Hepatocyte (in vitro differentiated cells): ENCODE measurements around the gene CDH4. TPM values are rescaled to one million over a fixed set of nuclear protein-coding genes. Genes with fewer than 3 reads are reported as not detected.

Experiments
- DNase-seq: peaks from one replicate; pipeline ENCODE4 v3.0.0-alpha.2; 2016; ENCODE audit warnings: low spot score
- H2AFZ ChIP-seq: fragments of 200-600 bp; sonication (generic); 2 replicates; pipeline ENCODE4 v1.6.0; 2016; ENCODE audit warnings: antibody characterized with exemption, mild to moderate bottlenecking
- H3K27ac ChIP-seq: fragments of 200-600 bp; sonication (generic); 2 replicates; pipeline ENCODE4 v1.5.1; 2016; ENCODE audit warnings: mild to moderate bottlenecking
- H3K27me3 ChIP-seq: fragments of 200-600 bp; sonication (generic); 2 replicates; pipeline ENCODE4 v1.6.1; 2016
- H3K36me3 ChIP-seq: fragments of 200-600 bp; sonication (generic); replicated peaks from 2 replicates; pipeline ENCODE4 v1.5.1; 2016; ENCODE audit warnings: low read depth; ENCODE audit not compliant: insufficient read depth
- H3K4me1 ChIP-seq: fragments of 200-600 bp; sonication (generic); 2 replicates; pipeline ENCODE4 v1.5.1; 2016; ENCODE audit warnings: mild to moderate bottlenecking, moderate library complexity; ENCODE audit not compliant: insufficient read depth
- H3K4me2 ChIP-seq: fragments of 200-600 bp; sonication (generic); 2 replicates; pipeline ENCODE4 v1.6.0; 2016
- H3K4me3 ChIP-seq: fragments of 200-600 bp; sonication (generic); 2 replicates; pipeline ENCODE4 v1.5.1; 2016; ENCODE audit warnings: mild to moderate bottlenecking
- H3K79me2 ChIP-seq: fragments of 200-600 bp; sonication (generic); 2 replicates; pipeline ENCODE4 v1.6.0; 2017; ENCODE audit warnings: mild to moderate bottlenecking
- H3K9me2 ChIP-seq: fragments of 200-600 bp; sonication (generic); replicated peaks from 2 replicates; pipeline ENCODE4 v1.6.0; 2017; ENCODE audit warnings: mild to moderate bottlenecking; ENCODE audit not compliant: insufficient read depth
- H3K9me3 ChIP-seq: fragments of 200-600 bp; sonication (generic); 2 replicates; pipeline ENCODE4 v1.5.1; 2016; ENCODE audit warnings: low read depth, mild to moderate bottlenecking
- H4K20me1 ChIP-seq: fragments of 200-600 bp; sonication (generic); 2 replicates; pipeline ENCODE4 v1.6.0; 2016; ENCODE audit warnings: mild to moderate bottlenecking; ENCODE audit not compliant: insufficient read depth, poor library complexity, severe bottlenecking
- CTCF ChIP-seq: fragments of 200-600 bp; sonication (generic); IDR thresholded peaks from 2 replicates; pipeline ENCODE4 v1.5.1; 2016; ENCODE audit warnings: antibody characterized with exemption, mild to moderate bottlenecking; ENCODE audit not compliant: poor library complexity
- EZH2 ChIP-seq: fragments of 200-600 bp; sonication (generic); IDR thresholded peaks from 2 replicates; pipeline ENCODE4 v1.6.1; 2016; ENCODE audit warnings: antibody characterized with exemption, mild to moderate bottlenecking, borderline replicate concordance
- EZH2phosphoT487 ChIP-seq: fragments of 200-600 bp; sonication (generic); IDR thresholded peaks from one replicate; pipeline ENCODE4 v1.6.1; 2018; ENCODE audit warnings: antibody characterized with exemption, mild to moderate bottlenecking, low read depth, moderate library complexity; ENCODE audit not compliant: unreplicated experiment, severe bottlenecking
- WGBS: methylation state at CpG from one replicate; pipeline ENCODE4 v1.1.6; 2016; ENCODE audit warnings: low lambda C conversion rate; ENCODE audit errors: missing lambda C conversion rate; 5-methylcytosine and 5-hydroxymethylcytosine counted together
- polyA plus RNA-seq: library from polyadenylated mRNA; unstranded; fragments of >200 nt; fragmentation: Nextera tagmentation; extraction: Ambion mirVana; gene quantifications from 2 replicates; pipeline ENCODE4 v1.2.1, GENCODE V29; 2016
- total RNA-seq: library from RNA; depleted of rRNA; stranded (reverse); fragments of >200 nt; gene quantifications from 2 replicates; pipeline ENCODE4 v1.2.3, GENCODE V29; 2014

The CDH4 gene
- total and polyA plus RNA-seq, 2 experiments from 2014 or later, result 0.53 to 0.73 TPM

DNA sequence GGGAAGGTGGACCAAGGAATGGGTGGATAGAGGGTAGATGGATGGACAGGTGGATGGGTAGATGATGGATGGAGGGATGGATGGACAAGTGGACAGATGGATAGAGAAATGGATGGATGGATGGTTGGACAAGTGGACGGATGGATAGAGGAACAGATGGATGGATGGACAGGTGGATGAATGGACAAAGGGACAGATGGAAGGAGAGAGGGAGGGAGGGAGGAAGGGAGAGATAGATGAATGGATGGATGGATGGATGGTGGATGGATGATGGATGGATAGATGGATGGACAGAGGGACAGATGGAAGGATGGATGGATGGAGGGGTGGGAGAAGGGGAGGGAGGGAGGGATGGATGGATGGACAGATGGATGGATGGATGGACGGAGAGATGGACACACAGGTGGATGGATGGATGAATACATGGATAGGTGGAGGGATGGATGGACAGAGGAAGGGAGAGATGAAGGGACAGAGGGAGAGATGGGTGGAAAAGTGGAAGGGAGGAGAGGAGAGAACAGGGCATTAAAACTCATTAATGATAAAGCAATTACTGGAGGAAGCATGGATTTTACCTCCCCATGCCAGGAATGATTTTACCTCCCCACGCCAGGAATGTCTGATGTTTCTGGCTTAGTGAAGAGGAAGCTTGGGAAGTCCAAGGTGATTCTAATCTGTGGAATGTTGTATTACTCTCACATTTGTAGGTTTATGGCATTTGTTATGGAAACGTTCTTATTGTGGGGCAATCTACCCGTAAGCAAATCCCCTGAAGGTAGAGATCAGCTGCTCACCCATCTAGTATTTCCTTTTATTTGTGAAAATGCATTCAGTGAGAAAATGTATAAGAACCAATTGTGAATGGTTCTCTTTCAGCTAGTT is 430.3 kb downstream of the CDH4 start:
- no peak for DNase-seq
- H3K4me1 ChIP-seq, result peaks cover 15% of the 10 kb centered on the region
- no peaks in the 10 kb centered on the region for H3K27me3 ChIP-seq
- no peak overlapping the region for H2AFZ ChIP-seq
- 66% methylated on average over 5 of the region's 5 CpGs for WGBS
- H3K9me2 ChIP-seq, result no peaks in the 10 kb centered on the region
- TF ChIP-seq CTCF (no peak), EZH2 (no peak), EZH2phosphoT487 (no peak)
- H3K79me2 ChIP-seq, result no peaks in the 10 kb centered on the region
- no peaks in the 10 kb centered on the region for H3K36me3 ChIP-seq
- H3K27ac ChIP-seq, result peak overlapping the region; percentile 37
- no peak overlapping the region for H3K4me3 ChIP-seq
- no peaks in the 10 kb centered on the region for H3K9me3 ChIP-seq
- peak overlapping the region; percentile 28 for H3K4me2 ChIP-seq
- no peaks in the 10 kb centered on the region for H4K20me1 ChIP-seq

GRCh38 chr20:61682996-61683681 is 431.1 kb downstream of the CDH4 start:
- TF ChIP-seq EZH2 (no peak), EZH2phosphoT487 (no peak), CTCF (no peak)
- Histone ChIP-seq H3K9me3 (no peaks in the 10 kb centered on the region), H3K4me2 (peak overlapping the region; percentile 58), H3K9me2 (no peaks in the 10 kb centered on the region), H3K27me3 (peaks cover 1% of the 10 kb centered on the region), H3K27ac (peak overlapping the region; percentile 87), H2AFZ (no peak overlapping the region), H3K4me1 (peaks cover 15% of the 10 kb centered on the region), H3K36me3 (no peaks in the 10 kb centered on the region), H3K79me2 (no peaks in the 10 kb centered on the region), H3K4me3 (no peak overlapping the region), H4K20me1 (no peaks in the 10 kb centered on the region)
- 68% methylated on average over 20 of the region's 20 CpGs for WGBS
- no peak for DNase-seq

DNA sequence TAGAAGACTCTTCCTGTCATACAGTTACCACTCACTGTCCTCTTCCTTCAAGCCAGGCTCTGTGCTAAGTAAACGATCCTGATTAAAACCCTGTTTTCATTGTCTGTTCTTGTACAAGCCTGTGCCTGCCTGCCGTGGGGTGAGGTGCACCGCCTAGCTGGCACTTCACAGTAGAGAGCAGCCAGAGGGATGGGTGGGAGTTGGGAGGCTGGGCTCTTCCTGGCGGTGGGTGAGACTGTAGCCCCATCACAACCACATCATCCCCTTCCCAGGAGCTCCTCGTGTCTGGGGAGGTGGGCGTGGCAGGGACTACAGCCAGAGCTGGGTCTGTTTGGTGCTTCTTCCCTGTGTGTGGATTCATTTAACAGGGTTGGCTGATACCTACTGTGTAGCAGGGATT is 431.7 kb downstream of the CDH4 start:
- peaks cover 5% of the 10 kb centered on the region for H3K27me3 ChIP-seq
- H3K36me3 ChIP-seq, result no peaks in the 10 kb centered on the region
- H2AFZ ChIP-seq, result no peak overlapping the region
- H3K9me2 ChIP-seq, result no peaks in the 10 kb centered on the region
- H3K4me1 ChIP-seq, result peaks cover 15% of the 10 kb centered on the region
- no peaks in the 10 kb centered on the region for H3K9me3 ChIP-seq
- peak overlapping the region; percentile 58 for H3K4me2 ChIP-seq
- no peaks in the 10 kb centered on the region for H3K79me2 ChIP-seq
- no peaks in the 10 kb centered on the region for H4K20me1 ChIP-seq
- H3K27ac ChIP-seq, result peak overlapping the region; percentile 87
- TF ChIP-seq EZH2phosphoT487 (no peak), CTCF (no peak), EZH2 (no peak)
- no peak overlapping the region for H3K4me3 ChIP-seq
- DNase-seq, result no peak
- 44% methylated on average over 6 of the region's 6 CpGs for WGBS
